Astrocyte of the hippocampus (primary cell): ENCODE measurements around the gene PTPRN2.
"Not testable (repeated sequence)": the region's sequence is repeated elsewhere in the genome, so short reads cannot be mapped to it uniquely, and the experiment has no call there.

Source experiments
- DNase-seq: peaks from one replicate; pipeline ENCODE4 v3.0.0; 2011; ENCODE audit warnings: low read depth, low spot score

Gene PTPRN2

DNA sequence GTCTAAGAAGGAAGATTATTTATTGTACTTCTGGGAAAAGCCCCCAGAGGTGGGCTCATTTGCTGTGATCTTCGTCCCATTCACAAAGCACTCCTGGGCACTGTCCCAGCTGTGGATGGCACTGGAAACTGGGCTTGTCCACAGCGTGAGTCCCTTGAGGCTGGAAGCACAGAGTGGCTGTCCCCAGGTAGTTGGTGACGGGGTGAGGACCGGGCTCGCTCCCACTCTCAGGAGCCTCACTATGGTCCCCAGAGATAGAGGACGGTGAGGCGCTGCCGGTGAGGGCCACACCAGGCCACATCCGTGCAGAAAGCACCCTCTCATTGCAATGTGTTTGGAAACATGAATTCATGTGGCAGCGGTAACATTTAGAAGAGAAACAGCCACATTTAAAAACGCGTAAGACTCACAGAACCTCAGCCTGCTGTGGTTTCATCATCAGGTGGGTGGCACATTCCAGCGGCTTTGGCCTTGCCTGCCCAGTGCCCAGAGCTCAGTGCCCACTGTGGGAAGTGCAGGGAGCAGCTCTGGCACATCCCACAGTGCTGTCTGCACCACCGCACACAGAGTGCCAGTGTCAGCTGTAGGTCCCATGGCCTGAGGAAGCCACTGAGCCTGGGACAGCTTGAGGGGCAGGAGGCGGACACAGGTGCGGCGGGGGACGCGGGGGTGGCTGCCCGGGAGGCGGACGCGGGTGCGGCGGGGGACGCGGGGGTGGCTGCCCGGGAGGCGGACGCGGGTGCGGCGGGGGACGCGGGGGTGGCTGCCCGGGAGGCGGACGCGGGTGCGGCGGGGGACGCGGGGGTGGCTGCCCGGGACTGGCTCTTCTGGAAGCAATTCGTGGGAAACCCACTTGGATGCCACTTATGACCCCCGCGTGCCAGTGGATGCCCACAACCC is 801.0 kb downstream of the PTPRN2 start:
- no peak for DNase-seq

DNA sequence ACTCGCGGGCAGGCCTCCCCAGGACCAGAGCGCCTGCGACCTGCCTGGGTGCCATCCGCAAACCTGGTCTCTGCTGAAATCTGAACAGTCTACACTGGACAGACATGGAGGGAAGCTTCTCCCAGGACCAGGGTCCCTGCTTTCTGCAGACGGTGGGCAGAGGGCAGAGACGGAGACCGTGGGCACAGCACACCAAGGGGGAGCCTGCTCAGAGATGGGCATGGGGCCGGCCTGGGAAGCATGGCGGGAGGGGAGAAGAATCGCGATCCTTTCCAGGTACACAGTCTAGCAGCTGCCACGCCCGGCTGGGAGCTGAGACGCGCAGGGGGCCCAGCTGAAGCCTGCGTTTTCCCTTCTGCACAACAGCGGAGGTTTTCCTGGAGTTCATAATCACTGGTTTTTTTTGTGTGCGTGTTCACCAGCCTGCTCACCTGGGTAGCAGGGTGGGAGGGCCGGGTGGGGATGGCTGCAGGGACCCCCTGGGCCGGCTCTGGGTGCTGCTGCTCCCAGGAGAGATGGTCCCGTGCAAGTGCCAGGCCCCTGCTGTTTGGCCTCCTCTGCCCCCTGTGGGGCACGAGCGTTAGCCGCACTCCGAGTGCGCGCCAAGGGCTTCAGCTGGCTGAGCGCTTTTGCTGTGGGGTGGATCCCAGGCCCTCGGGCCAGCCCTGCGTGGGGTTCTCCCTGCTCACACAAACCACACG is 802.0 kb downstream of the PTPRN2 start:
- DNase-seq = no peak

DNA sequence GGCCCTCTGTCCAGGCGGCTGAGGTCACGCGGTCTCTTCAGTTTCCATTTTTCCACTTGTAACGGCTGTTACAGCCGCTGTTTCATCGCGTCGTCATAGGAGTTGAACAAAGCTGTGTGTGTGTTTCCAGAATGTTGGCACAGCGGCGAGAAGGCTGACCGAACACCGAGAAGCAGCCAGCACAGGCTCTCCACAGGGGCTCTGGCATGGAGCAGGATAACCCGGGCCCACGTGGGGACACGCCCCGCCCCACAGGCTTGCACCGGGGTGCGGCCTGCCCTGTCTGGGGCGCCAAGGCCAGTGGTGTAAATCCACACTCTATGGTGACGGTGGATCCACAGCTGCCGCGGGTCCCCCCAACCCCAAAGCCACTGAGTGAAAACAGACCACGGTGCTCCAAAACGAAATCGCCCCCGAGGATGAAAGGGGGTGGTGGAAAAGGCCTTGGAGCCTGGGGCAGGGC is 802.6 kb downstream of the PTPRN2 start:
- peak; percentile 63 for DNase-seq

DNA sequence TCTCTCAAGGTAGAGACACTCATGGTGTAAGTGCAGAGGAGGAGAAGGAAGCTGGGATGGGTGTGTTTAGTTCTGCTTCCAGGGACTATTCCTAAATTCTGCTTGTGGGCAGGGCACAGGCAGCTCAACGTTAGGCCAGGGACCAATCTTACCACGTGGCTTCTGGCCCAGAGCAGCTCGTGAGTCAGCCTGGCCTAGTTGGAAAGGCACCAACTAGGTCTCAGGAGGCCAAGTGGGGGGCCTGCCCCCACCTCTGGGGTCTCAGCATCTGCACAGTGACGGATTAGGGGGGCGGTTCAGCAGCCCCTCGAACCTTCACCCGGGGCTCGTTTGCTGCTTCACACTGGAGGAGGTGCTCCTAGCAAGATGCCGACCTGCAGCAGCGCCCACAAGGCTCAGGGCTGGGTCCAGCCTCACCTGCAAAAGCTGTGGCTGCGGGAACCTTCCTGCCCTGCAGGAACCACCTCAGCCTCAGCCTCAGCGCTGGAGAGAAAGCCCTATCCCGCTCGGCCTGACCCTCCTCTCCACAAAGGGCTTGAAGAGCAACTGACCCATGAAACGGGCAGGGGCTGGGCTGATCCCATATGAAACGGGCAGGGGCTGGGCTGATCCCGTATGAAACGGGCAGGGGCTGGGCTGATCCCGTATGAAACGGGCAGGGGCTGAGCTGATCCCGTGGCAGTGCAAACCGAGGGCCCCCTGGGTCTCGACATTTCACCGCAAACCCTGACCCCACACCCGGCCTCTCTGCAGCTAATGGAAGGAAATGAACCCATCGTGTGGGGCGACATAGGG is 803.4 kb downstream of the PTPRN2 start:
- peak; percentile 45 for DNase-seq

DNA sequence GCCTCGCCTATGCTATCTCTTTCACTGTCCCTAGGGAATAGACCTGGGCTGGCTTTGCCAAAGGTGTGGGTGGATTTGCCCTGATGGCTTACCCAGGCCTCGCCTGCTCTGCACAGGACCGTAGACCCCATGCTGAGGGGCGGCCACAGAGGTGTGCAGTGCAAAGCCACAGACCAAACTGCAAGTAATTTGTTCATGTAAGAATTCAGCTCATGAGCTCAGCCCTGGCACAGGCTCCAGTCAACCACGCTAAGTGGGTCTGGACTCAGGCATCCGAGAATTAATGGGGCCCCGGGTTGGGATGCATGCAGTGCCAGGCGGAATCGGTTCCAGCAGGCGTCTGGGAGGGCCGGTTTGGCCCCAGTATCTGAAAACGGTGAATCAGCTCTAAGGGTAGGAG is 805.6 kb downstream of the PTPRN2 start:
- peak; percentile 54 for DNase-seq

DNA sequence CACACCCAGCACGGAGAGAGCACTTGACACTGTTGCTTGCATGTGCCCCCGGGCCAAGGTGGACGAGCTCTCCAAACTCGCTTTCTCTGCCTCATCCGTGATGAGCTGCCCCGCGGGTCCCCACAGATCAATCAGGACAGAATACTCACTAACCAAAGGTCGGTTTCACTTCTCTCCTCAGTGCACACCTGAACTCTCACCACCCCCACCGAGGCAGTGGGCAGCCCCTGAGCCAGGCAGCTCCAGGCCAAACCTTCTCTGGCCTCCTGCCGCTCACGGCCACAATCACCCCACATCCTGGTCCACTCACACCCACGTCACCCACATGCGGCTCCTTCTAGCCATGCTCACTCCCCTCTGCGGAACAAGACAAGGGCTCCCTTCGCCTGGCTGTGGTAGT is 806.9 kb downstream of the PTPRN2 start:
- no peak for DNase-seq

DNA sequence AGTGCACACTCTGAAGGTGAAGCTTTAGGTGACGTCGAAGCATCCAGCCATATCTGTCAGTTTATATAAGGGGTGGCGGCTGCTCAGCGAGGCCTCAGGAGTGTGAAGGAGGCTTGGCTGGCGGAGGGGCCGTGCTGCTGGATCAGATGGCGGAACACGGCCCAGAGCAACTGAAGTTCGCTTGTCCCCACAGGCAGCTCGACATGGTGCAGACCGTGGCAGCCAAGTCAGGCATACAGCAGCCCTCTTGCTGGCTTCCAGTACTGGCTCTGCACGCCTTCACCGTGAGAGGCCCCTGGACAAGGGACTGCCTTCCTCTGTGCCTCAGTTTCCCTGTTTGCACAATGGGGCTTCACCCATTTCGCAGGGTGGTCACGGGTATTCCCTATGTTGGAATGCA is 807.3 kb downstream of the PTPRN2 start:
- DNase-seq = no peak

DNA sequence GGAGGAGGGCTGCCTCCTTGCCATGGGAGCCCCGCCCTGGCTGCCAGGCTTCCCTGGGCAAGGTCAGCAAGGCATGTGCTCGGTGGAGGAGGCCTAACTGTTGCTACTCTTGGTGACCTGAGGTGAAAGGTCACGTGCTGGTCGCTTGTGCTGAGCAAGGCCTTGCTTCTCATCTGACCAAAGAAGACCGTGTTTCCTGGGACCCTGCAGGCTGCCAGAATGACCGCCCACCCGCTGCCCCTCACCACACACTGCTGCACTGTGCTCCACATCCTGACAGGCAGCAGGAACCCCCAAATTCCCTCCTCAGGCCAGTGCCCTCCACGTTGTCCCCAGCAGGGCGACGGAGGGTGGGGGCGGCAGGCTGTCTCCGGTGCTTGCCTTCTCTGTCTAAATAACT is 808.4 kb downstream of the PTPRN2 start:
- no peak for DNase-seq

DNA sequence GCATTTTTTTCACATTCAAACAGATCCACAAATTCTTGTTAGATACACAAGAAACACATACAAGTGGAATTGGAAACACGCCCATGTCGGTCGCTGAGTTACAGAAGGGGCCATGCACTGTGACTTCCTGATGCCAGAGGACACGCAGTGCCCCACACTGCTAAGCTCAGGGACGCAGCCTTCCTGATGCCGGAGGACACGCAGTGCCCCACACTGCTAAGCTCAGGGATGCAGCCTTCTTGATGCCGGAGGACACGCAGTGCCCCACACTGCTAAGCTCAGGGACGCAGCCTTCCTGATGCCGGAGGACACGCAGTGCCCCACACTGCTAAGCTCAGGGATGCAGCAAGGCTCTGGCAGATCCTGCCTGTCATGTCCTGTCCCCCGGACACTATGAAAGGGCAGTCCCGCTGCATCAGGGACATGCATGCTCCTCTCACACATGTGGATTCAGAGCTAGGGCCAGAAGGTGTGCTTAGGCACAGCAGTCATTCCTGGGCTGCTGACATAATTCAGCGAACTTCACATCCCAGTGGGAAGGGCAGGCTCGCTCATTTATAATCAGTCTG is 810.3 kb downstream of the PTPRN2 start:
- not testable (repeated sequence) for DNase-seq

DNA sequence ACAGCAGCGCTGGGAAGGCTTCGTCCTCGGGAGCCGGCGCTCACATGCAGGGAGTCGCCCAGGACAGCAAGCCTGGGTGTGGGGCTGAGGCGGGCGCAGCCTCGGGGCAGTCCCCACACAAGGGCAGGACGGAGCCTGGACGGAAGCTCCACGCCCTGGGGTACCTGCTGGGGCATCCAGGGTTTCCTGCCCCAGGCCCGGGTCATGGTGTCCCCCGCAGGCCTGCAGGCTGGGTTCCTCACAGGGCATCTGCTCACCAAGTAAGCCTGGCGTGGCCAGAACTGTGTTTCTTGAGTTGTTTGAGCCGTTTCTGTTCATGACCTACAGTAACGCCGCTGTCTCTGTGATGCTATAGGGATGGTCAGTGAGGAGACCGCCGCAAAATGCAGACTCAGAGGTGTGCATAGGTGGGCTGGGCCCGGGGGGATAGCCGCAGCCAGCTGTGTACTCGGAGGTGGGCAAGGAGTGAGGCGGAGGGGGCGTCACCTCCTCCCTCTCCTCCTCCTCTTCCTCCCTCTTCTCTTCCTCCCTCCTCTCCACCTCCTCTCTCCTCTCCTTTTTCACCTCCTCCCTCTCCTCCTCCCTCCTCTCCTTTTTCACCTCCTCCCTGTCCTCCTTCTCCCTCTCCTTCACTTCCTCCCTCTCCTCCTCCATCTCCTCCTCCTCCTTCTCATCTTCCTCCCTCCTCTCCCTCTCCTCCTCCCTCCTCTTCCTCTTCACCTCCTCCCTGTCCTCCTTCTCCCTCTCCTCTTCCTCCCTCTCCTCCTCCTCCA is 811.9 kb downstream of the PTPRN2 start:
- DNase-seq = no peak

DNA sequence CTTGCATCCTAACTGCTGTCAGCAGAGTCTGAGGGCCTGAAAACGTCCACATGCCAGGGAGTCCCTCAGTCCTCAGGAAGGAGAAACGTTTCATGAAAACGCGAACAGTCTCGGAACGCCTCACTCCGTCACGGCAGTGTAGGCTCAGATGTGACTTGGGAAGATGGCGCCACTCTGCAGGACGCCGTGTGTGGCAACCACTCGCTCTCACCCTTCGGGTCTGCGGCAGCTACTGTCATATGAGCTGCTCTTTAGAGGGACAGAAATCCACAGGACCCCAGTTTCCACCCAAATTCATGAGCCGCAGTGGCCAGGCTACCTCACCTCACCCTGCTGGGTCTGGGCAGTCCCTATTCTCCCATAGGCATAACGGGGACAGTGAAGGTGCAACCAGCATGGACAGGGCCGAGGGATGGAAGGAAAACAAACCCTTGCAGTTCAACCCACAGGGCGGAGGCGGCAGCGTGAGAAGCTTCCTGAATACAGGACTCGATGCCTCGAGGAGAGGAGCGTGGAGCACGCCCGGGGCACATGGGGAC is 812.5 kb downstream of the PTPRN2 start:
- no peak for DNase-seq

DNA sequence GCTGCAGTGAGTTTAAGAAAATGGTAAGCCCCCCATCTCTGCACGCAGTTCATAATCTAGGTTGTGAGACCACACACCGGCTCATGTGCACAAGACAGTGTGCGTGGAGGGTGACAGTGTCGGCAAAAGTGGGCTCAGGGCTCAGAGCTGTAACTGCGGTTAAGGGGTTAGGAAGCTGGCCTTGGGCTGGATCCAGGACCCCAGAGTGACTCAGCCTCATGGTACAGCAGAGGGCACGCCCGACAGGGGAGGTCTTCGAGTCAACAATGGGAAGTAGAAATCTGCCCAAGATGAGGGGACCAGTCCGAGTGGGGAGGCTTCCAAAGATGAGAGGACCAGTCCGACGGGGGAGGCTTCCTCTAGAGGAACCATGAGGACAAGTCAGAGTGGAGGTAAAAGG is 813.1 kb downstream of the PTPRN2 start:
- DNase-seq = no peak

DNA sequence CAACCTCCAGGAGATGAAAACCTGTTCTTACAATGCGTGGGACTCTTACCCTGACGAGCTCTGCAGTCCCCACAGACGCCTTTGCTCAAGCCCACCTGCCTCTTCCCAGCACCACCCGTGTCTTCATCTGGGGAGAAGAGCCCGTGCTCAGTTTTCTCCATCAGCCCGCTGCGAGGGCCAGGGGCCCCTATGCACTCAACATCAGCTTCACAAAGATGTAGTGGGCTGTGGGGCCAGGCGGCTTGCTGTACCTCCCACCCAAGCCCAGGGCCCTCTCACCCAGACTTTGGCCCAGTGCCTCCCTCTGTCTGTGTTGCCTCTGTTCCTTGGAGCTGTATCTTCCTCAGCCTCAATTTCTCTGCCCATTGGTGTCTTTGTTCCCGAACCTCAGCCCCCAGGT is 814.3 kb downstream of the PTPRN2 start:
- DNase-seq = no peak

DNA sequence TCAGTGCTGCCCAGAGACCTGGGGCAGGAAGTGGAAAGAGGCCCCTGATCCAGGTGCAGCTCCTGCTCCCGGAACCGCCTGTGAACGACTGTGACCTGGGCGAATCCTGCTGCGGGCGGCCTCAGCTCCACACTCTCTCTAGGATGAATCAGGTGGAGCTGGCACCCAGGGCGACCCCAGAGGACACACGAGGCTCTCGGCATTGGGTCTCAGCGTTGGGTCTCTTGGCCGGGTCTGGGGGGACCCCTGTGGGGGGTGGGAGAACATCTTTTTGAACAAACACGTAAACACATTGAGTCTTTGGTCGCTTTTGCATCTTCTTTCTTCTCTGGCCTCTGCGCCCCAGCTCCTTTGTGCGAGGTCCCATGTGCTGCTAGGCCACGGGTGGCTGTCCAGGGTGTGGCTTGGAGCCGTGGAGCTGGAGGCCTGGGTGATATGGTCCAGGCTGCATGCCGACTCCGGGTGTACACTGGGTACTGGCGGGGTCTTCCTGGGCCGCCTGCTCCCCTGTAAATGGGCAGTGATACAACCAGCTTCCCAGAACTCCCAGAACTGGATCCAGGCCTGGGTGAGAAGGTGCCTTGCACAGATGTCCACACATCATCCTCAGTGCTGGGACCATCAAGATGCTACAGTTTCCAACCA is 815.0 kb downstream of the PTPRN2 start:
- no peak for DNase-seq

DNA sequence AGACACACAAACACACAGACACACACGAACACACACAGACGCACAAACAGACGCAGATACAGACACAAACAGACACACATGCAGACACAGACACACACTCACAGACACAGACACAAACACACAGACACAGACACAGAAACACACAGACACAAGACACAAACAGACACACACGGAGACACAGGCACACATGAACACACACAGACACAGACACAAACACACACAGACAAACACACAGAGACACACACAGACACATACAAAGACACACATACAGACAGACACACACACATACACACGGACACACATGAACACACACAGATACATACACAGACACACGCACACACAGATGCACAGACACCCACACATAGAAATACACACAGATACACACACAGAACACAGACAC is 815.9 kb downstream of the PTPRN2 start:
- no peak for DNase-seq

DNA sequence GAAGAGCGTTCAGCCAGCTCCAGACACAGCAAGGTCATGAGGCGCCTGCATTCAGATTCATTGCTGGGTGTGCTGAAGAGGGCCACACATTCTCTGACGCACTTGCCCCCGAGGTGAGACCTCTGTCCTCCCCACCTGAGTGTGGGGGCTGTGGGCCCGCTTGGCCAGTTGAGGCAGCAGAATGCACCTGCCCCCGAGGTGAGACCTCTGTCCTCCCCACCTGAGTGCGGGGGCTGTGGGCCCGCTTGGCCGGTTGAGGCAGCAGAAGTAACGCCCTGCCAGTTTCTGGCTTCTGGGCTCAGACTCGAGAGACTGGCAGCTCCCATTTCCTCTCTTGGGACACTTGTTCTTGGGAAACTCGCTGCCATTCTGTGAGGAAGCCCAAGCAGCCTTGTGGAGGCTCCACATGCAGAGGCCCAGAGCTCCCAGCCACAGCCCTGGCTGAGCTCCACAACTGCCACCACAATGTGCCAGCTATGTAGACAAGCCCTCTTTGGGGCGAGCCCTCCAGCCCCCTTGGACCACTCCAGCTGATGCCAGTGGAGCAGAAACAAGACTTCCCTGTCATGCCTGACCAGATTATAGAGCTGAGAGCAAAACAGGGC is 816.8 kb downstream of the PTPRN2 start:
- no peak for DNase-seq

DNA sequence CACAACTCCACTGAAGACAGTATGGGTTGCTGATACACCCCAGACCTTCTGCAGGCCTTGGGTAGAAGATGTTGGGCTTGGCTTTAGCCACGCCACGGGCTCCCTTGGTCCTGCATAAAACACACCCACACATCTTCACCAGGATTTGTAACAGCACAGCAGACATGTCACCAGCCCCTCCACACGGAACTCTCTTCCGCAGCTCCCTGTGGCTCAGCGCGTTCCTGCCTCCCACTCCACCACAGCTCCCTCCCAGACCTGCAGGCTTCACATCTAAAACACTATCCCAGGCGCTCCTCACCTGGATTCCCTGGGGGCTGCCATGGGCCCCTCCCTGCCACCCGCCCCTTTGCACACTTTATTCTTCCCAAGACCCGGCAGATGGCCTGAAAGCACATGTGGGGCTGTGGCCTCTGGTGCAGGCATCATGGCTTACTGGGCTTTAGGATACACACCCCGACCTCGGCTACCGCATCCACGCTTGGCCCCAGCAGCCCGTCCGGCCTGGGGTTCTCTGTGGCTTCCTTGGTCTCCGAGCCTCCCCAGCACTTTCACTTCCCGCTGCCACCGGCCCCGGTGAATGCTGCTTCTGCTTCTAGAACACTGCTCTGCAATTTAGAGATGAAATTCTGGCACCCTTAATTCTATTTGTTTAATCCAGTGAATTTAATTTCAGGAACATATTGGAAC is 818.0 kb downstream of the PTPRN2 start:
- no peak for DNase-seq

DNA sequence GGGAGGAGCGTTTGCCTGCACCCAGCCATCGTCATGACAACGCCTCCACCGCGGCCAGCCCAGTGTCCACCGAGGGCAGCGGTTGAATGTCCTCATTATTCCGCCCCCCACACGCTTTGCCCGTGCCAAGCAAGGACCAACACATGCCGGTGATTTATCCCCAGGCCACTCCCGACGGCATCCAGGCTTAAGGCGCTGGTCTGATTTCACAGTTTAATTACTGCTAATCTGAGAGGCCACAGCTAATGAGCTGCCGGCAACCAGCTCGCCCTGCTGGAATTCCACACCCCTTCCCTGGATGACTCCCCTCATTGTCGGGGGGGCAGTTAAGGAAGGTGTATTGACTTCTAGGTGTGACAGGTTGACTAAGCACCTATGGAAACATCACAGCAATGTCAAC is 818.5 kb downstream of the PTPRN2 start:
- DNase-seq = peak; percentile 48

DNA sequence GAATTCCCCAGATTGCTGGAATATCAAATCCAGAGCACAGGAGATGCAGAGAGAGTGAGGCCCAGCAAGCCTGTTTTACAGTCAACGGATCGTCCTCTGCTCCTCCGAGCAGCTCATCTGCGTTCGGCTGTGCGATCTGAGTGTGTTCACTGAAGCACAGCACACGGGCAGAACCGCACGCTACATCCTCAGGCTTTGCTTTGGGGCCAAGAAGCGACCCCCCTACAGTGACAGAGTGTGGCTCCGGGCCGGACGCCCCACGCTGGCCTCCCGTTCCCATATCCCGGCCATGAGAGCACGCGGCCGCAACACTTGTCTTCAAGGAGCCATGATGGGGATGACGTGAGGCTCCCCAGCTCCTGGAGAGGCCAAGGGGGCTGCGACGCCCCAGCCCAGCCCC is 819.4 kb downstream of the PTPRN2 start:
- DNase-seq = no peak
